ENCODE measurements around the gene PTH2R. TPM values are rescaled to one million over a fixed set of nuclear protein-coding genes. Genes with fewer than 3 reads are reported as not detected.
"Not testable (repeated sequence)": the region's sequence is repeated elsewhere in the genome, so short reads cannot be mapped to it uniquely, and the experiment has no call there.

Gene PTH2R
- total RNA-seq, 1 experiment from 2014 or later: 0.12 TPM

DNA sequence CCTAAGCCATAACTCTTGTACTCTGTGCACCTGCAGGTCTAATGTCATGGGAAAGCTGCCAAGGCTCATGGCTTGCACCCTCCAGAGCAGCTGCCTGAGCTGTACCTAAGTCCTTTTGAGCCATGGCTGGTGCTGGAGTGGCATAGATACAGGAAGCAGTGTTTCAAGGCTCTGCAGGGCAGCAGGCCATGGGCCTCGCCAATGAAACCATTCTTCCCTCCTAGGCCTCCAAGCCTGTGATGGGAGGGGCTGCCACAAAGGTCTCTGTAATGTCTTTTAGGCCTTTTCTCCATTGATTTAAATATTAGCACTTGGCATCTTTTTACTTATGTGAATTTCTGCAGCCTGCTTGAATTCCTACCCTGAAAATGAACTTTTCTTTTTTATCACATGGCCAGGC lies 108.5 kb downstream of the PTH2R start:
- Histone ChIP-seq H3K27me3 (ENCODE audit: insufficient read depth, low read length) (no peaks in the 10 kb centered on the region), H3K4me3 (replicated peaks in 1 of 2; ENCODE audit: low read depth in 1 of 2, low read length in 2 of 2) (no peak overlapping the region), H3K9ac (ENCODE audit: low read length) (no peak overlapping the region), H3K9me3 (ENCODE audit: control insufficient read depth in 1 of 2, insufficient read depth in 1 of 2, low read depth in 1 of 2, low read length in 2 of 2) (no peaks in the 10 kb centered on the region), H3K4me1 (ENCODE audit: control insufficient read depth in 1 of 2, insufficient read depth in 2 of 2, low read length in 2 of 2) (no peaks in the 10 kb centered on the region), H3K4me2 (ENCODE audit: low read length) (no peak overlapping the region), H3K27ac (ENCODE audit: low read depth, low read length) (no peak overlapping the region), H2AFZ (ENCODE audit: low read depth, low read length, poor library complexity, severe bottlenecking) (no peak overlapping the region), H3K36me3 (ENCODE audit: control insufficient read depth in 1 of 2, insufficient read depth in 2 of 2, low read length in 2 of 2) (no peaks in the 10 kb centered on the region), H3K9me2 (ENCODE audit: insufficient read depth) (0 out of 2 replicates have a peak, but pooled peaks cover 2% of the 10 kb centered on the region), H4K20me1 (ENCODE audit: insufficient read depth) (no peaks in the 10 kb centered on the region), H3K79me2 (ENCODE audit: insufficient read depth, low read length) (no peaks in the 10 kb centered on the region)
- POLR2A ChIA-PET: no interaction called here
- DNase-seq (ENCODE audit: low read depth, low spot score) (no peak), ATAC-seq (no peak)
- RAD21 ChIA-PET (ENCODE audit: low non-redundant PET in 1 of 2, low total read pairs in 2 of 2, uncharacterized antibody in 2 of 2, unreplicated experiment in 2 of 2): no interaction called here
- intact Hi-C loops (cut with micrococcal nuclease): no loop called here
- no TSS peak for BruUV-seq (replicated peaks)
- TF ChIP-seq FOSL1 (IDR thresholded peaks at IDR 0.05; ENCODE audit: low read depth) (no peak), POLR2A (IDR thresholded peaks at IDR 0.05; ENCODE audit: borderline replicate concordance, extremely low read depth, insufficient read depth, insufficient read length) (no peak), ZNF274 (IDR thresholded peaks at IDR 0.05; ENCODE audit: low read depth, low read length) (no peak), ZFX (IDR thresholded peaks at IDR 0.05) (no peak), TCF7L2 (IDR thresholded peaks at IDR 0.05; ENCODE audit: borderline replicate concordance, extremely low read depth, insufficient read depth, insufficient read length) (no peak), YY1 (IDR thresholded peaks at IDR 0.05; ENCODE audit: extremely low read depth, insufficient replicate concordance, low read depth, low read length) (no peak), SIN3A (IDR thresholded peaks at IDR 0.05; ENCODE audit: low read depth) (no peak), ELF1 (IDR thresholded peaks at IDR 0.05; ENCODE audit: borderline replicate concordance, low read depth) (no peak), MAX (IDR thresholded peaks at IDR 0.05) (no peak), SRF (IDR thresholded peaks at IDR 0.05; ENCODE audit: low read depth) (no peak)
- TF ChIP-seq, protein P1, sequence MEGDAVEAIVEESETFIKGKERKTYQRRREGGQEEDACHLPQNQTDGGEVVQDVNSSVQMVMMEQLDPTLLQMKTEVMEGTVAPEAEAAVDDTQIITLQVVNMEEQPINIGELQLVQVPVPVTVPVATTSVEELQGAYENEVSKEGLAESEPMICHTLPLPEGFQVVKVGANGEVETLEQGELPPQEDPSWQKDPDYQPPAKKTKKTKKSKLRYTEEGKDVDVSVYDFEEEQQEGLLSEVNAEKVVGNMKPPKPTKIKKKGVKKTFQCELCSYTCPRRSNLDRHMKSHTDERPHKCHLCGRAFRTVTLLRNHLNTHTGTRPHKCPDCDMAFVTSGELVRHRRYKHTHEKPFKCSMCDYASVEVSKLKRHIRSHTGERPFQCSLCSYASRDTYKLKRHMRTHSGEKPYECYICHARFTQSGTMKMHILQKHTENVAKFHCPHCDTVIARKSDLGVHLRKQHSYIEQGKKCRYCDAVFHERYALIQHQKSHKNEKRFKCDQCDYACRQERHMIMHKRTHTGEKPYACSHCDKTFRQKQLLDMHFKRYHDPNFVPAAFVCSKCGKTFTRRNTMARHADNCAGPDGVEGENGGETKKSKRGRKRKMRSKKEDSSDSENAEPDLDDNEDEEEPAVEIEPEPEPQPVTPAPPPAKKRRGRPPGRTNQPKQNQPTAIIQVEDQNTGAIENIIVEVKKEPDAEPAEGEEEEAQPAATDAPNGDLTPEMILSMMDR (IDR thresholded peaks at IDR 0.05 in 2 of 3, conservative IDR thresholded peaks at IDR 0.05 in 1 of 3; ENCODE audit: borderline replicate concordance in 1 of 3, insufficient read depth in 1 of 3, low read depth in 2 of 3, low read length in 2 of 3): no peak
- CTCF ChIA-PET: no interaction called here

- CTCF ChIA-PET: not testable (repeated sequence)
These were observed 116.5 kb downstream of the PTH2R start for GRCh38 chr2:208523069-208523468.

DNA sequence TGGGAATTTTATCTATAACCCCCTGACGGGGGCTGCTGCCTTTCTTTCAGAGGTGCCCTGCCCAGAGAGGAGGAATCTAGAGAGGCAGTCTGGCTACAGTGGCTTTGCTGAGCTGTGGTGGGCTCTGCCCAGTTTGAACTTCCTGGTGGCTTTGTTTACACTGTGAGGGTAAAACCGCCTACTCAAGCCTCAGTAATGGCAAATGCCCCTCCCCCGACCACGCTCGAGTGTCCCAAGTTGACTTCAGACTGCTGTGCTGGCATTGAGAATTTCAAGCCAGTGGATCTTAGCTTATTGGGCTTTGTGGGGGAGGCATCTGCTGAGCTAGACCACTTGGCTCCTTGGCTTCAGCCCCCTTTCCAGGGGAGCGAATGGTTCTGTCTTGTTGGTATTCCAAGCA lies 118.6 kb downstream of the PTH2R start:
- H3K4me3 ChIP-seq (replicated peaks in 1 of 2; ENCODE audit: low read depth in 1 of 2, low read length in 2 of 2); H3K4me1 ChIP-seq (ENCODE audit: control insufficient read depth in 1 of 2, insufficient read depth in 2 of 2, low read length in 2 of 2); H2AFZ ChIP-seq (ENCODE audit: low read depth, low read length, poor library complexity, severe bottlenecking); H3K36me3 ChIP-seq (ENCODE audit: control insufficient read depth in 1 of 2, insufficient read depth in 2 of 2, low read length in 2 of 2); intact Hi-C loops (cut with micrococcal nuclease); H3K4me2 ChIP-seq (ENCODE audit: low read length); H3K27me3 ChIP-seq (ENCODE audit: insufficient read depth, low read length); H4K20me1 ChIP-seq (ENCODE audit: insufficient read depth); H3K79me2 ChIP-seq (ENCODE audit: insufficient read depth, low read length); H3K9ac ChIP-seq (ENCODE audit: low read length); ATAC-seq; RAD21 ChIA-PET (ENCODE audit: low non-redundant PET in 1 of 2, low total read pairs in 2 of 2, uncharacterized antibody in 2 of 2, unreplicated experiment in 2 of 2); H3K9me3 ChIP-seq (ENCODE audit: control insufficient read depth in 1 of 2, insufficient read depth in 1 of 2, low read depth in 1 of 2, low read length in 2 of 2); H3K9me2 ChIP-seq (ENCODE audit: insufficient read depth); H3K27ac ChIP-seq (ENCODE audit: low read depth, low read length); CTCF ChIA-PET; POLR2A ChIA-PET; DNase-seq (ENCODE audit: low read depth, low spot score); BruUV-seq (replicated peaks): not testable (repeated sequence)

More at GRCh38 chr2:208523069-208523468, 116.5 kb downstream of the PTH2R start:
- H3K9me3 ChIP-seq (ENCODE audit: control insufficient read depth in 1 of 2, insufficient read depth in 1 of 2, low read depth in 1 of 2, low read length in 2 of 2); H3K36me3 ChIP-seq (ENCODE audit: control insufficient read depth in 1 of 2, insufficient read depth in 2 of 2, low read length in 2 of 2); ATAC-seq; H3K4me2 ChIP-seq (ENCODE audit: low read length); H3K4me1 ChIP-seq (ENCODE audit: control insufficient read depth in 1 of 2, insufficient read depth in 2 of 2, low read length in 2 of 2); BruUV-seq (replicated peaks); H3K9ac ChIP-seq (ENCODE audit: low read length); RAD21 ChIA-PET (ENCODE audit: low non-redundant PET in 1 of 2, low total read pairs in 2 of 2, uncharacterized antibody in 2 of 2, unreplicated experiment in 2 of 2); H3K27ac ChIP-seq (ENCODE audit: low read depth, low read length); intact Hi-C loops (cut with micrococcal nuclease); H3K79me2 ChIP-seq (ENCODE audit: insufficient read depth, low read length); H3K9me2 ChIP-seq (ENCODE audit: insufficient read depth); H3K4me3 ChIP-seq (replicated peaks in 1 of 2; ENCODE audit: low read depth in 1 of 2, low read length in 2 of 2); POLR2A ChIA-PET; H3K27me3 ChIP-seq (ENCODE audit: insufficient read depth, low read length); DNase-seq (ENCODE audit: low read depth, low spot score); H4K20me1 ChIP-seq (ENCODE audit: insufficient read depth); H2AFZ ChIP-seq (ENCODE audit: low read depth, low read length, poor library complexity, severe bottlenecking): not testable (repeated sequence)

All from HCT116 (cell line).